B cell (primary cell): Measurements from ENCODE around the gene NME2. TPM values are rescaled to one million over a fixed set of nuclear protein-coding genes. Genes with fewer than 3 reads are reported as not detected.

Source experiments
- ATAC-seq: fragments of 200-7000 bp; cut with Tn5 transposase; one replicate; pipeline ENCODE4 v1.10.0; 2021; ENCODE audit warnings: low read depth, mild to moderate bottlenecking, moderate number of reproducible peaks, moderate library complexity
- CTCF ChIA-PET: fragments of 350-600 bp; sonication (Branson Sonifier 250); formaldehyde crosslinking; loops from one replicate; lab custom pipeline; 2021; ENCODE audit warnings: antibody characterized with exemption, inconsistent platforms; lab: Charles Lee
- POLR2A ChIA-PET: fragments of 350-600 bp; sonication (Branson Sonifier 250); formaldehyde crosslinking; loops from one replicate; lab custom pipeline; 2021; ENCODE audit warnings: antibody characterized with exemption; lab: Charles Lee
- DNase-seq: peaks from one replicate; pipeline ENCODE4 v3.0.0; 2013
- H2AFZ ChIP-seq: 2 replicates; pipeline ENCODE4 v1.6.1; 2012; ENCODE audit warnings: mild to moderate bottlenecking, low read depth, low read length; ENCODE audit not compliant: insufficient read depth, poor library complexity, severe bottlenecking
- H3K27ac ChIP-seq, 2 donors: 1 replicate in 1 of 2; 2 replicates in 1 of 2; pipeline ENCODE4 v1.5.1; 2012 to 2013; ENCODE audit warnings: low read length in 2 of 2, mild to moderate bottlenecking in 2 of 2, moderate library complexity in 1 of 2
- H3K27me3 ChIP-seq, 4 experiments: fragments of 200-600 bp in 1 of 4; sonication (generic) in 1 of 4; replicated peaks in 1 of 4; 1 replicate in 2 of 4; 2 replicates in 2 of 4; pipeline versions ENCODE4 v1.6.1 to v1.7.0; 2013 to 2016; ENCODE audit warnings: low read length in 3 of 4, mild to moderate bottlenecking in 2 of 4, mixed read lengths in 1 of 4, moderate library complexity in 1 of 4; ENCODE audit not compliant: insufficient read depth in 4 of 4, control insufficient read depth in 3 of 4; ENCODE audit errors: control extremely low read depth in 1 of 4
- H3K36me3 ChIP-seq, 2 experiments: replicated peaks in 1 of 2; 1 replicate in 1 of 2; 2 replicates in 1 of 2; pipeline versions ENCODE4 v1.6.1 to v1.7.1; 2013; ENCODE audit warnings: low read length in 1 of 2; ENCODE audit not compliant: insufficient read depth in 2 of 2, control insufficient read depth in 1 of 2; ENCODE audit errors: control extremely low read depth in 1 of 2, extremely low read depth in 1 of 2
- H3K4me1 ChIP-seq, 2 donors: fragments of 200-600 bp in 1 of 2; sonication (generic) in 1 of 2; 1 replicate in 1 of 2; 2 replicates in 1 of 2; pipeline versions ENCODE4 v1.5.1 to v1.6.1; 2013 to 2017; ENCODE audit warnings: low read length in 2 of 2; ENCODE audit not compliant: control insufficient read depth in 2 of 2, insufficient read depth in 2 of 2
- H3K4me2 ChIP-seq: replicated peaks from 2 replicates; pipeline ENCODE3; 2012; ENCODE audit warnings: mild to moderate bottlenecking, low read depth, low read length; ENCODE audit not compliant: poor library complexity, severe bottlenecking
- H3K4me3 ChIP-seq, 5 experiments: fragments of 200-600 bp in 1 of 5; sonication (generic) in 1 of 5; 1 replicate in 3 of 5; 2 replicates in 2 of 5; pipeline versions ENCODE4 v1.5.1 to v1.7.0; 2011 to 2016; ENCODE audit warnings: low read length in 4 of 5, mild to moderate bottlenecking in 4 of 5, low read depth in 2 of 5, control low read depth in 1 of 5, moderate library complexity in 1 of 5; ENCODE audit not compliant: insufficient read depth in 1 of 5; ENCODE audit errors: control extremely low read depth in 1 of 5, extremely low read depth in 1 of 5
- H3K79me2 ChIP-seq: fragments of 200-600 bp; sonication (generic); one replicate; pipeline ENCODE4 v1.6.0; 2016; ENCODE audit warnings: low read length; ENCODE audit not compliant: control insufficient read depth, insufficient read depth
- H3K9ac ChIP-seq: fragments of 200-600 bp; sonication (generic); 2 replicates; pipeline ENCODE4 v1.6.1; 2017; ENCODE audit warnings: mild to moderate bottlenecking, low read length, moderate library complexity
- H3K9me3 ChIP-seq, 3 donors: one replicate each; pipeline versions ENCODE4 v1.6.1 to v1.7.1; 2013; ENCODE audit warnings: low read length in 2 of 3; ENCODE audit not compliant: control insufficient read depth in 2 of 3, insufficient read depth in 1 of 3; ENCODE audit errors: control extremely low read depth in 1 of 3
- H4K20me1 ChIP-seq: 2 replicates; pipeline ENCODE4 v1.6.0; 2012; ENCODE audit warnings: mild to moderate bottlenecking, low read length; ENCODE audit not compliant: insufficient read depth, control insufficient read depth, poor library complexity, severe bottlenecking
- H3K27ac Mint-ChIP-seq: one replicate; pipeline ENCODE4 v1.8.0; 2021; ENCODE audit warnings: mixed read lengths
- H3K27me3 Mint-ChIP-seq: one replicate; pipeline ENCODE4 v1.8.0; 2021; ENCODE audit warnings: mixed read lengths
- H3K4me1 Mint-ChIP-seq: one replicate; pipeline ENCODE4 v1.8.0; 2021; ENCODE audit warnings: mixed read lengths
- H3K4me3 Mint-ChIP-seq: one replicate; pipeline ENCODE4 v1.8.0; 2021; ENCODE audit warnings: mixed read lengths
- H3K9me3 Mint-ChIP-seq: one replicate; pipeline ENCODE4 v1.8.0; 2022; ENCODE audit warnings: mixed read lengths; ENCODE audit not compliant: insufficient read depth
- EZH2 ChIP-seq: IDR thresholded peaks from 2 replicates; pipeline ENCODE4 v1.6.1; 2012; ENCODE audit warnings: borderline replicate concordance, low read depth, mild to moderate bottlenecking, moderate library complexity, low read length; ENCODE audit not compliant: insufficient read depth, poor library complexity, severe bottlenecking
- WGBS: methylation state at CpG from one replicate; pipeline ENCODE4 v1.1.5; 2013; ENCODE audit warnings: missing lambda C conversion rate; ENCODE audit not compliant: insufficient coverage; 5-methylcytosine and 5-hydroxymethylcytosine counted together
- intact Hi-C: fragments of 100-400 bp; cut with micrococcal nuclease; formaldehyde crosslinking; loops from one replicate; pipeline ENCODE4 v1.10.0; 2022
- polyA plus RNA-seq: library from polyadenylated mRNA; depleted of rRNA; stranded (reverse); fragments of >200 nt; gene quantifications from 2 replicates; pipeline ENCODE4 v1.2.3, GENCODE V29; 2012
- total RNA-seq, 2 donors: library from RNA; stranded (reverse); fragments of 120-200 nt in 1 of 2; gene quantifications; 1 replicate in 1 of 2; 2 replicates in 1 of 2; pipeline versions ENCODE4 v1.2.3 to v1.2.4, GENCODE V29; 2013 to 2022
- TF ChIP-seq, protein P1 (sequence below): fragments of 200-600 bp; IDR thresholded peaks from one replicate; pipeline ENCODE4 v1.8.0; 2022; ENCODE audit warnings: antibody characterized with exemption, mild to moderate bottlenecking

Gene NME2
- total and polyA plus RNA-seq, 2 donors (not counting 1 experiment from before 2014, with no cell fraction given): 154 to 166 TPM

DNA sequence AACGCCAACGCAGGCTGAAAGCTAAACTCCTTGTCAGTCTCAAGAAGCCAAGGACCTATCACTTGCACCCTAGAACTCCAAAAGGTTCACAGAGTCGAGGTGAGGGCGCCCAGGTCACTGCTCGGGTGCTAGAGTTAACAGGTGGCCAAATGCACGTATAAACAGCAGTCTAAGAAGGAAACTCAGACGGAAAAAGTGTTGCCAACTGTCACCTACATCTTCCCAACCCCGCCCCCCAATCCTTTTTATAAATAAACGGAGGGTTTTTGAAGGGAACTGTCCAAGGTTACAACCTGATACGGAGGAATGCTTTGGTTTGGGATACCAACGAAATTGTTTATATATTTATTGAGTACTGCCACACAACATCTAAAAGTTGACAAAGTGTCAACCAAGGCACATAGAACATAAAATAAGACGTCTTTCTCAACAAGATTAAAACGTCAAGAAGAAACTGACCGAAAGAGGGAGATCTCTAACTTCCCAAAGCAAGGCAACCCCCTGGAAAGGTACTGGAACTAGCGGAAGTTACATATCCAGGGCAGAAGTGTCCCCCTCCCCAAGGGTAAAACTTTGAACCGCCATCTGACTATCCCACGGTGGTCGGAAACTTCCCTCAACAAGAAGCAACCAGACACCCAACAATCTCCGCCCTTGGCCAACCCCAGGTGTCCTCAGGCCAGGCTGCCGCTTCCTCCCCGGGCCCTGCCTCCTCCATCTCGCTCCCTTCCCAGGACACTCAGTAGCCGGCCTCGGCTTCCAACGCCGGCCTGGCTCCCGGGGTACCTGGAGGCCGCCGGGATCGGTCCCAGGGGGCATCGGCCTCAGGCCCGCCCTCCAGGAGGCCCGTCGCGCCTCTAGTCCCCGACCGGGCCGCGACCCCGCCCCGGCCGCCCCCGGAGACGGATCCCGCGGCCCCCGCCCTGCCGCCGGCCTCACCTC lies 46.5 kb upstream of the NME2 start:
- TF ChIP-seq EZH2: no peak
- TF ChIP-seq, protein P1, sequence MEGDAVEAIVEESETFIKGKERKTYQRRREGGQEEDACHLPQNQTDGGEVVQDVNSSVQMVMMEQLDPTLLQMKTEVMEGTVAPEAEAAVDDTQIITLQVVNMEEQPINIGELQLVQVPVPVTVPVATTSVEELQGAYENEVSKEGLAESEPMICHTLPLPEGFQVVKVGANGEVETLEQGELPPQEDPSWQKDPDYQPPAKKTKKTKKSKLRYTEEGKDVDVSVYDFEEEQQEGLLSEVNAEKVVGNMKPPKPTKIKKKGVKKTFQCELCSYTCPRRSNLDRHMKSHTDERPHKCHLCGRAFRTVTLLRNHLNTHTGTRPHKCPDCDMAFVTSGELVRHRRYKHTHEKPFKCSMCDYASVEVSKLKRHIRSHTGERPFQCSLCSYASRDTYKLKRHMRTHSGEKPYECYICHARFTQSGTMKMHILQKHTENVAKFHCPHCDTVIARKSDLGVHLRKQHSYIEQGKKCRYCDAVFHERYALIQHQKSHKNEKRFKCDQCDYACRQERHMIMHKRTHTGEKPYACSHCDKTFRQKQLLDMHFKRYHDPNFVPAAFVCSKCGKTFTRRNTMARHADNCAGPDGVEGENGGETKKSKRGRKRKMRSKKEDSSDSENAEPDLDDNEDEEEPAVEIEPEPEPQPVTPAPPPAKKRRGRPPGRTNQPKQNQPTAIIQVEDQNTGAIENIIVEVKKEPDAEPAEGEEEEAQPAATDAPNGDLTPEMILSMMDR: no peak
- Histone ChIP-seq H3K4me3 (peak overlapping the region; percentile 74 to 98 (median 89)), H3K9me3 (no peaks in the 10 kb centered on the region), H3K4me2 (peak overlapping the region; percentile 91), H3K79me2 (peaks cover 58% of the 10 kb centered on the region), H3K27me3 (no peaks in the 10 kb centered on the region), H3K36me3 (no peaks in the 10 kb centered on the region), H2AFZ (peak overlapping the region; percentile 89), H3K9ac (peak overlapping the region; percentile 98), H4K20me1 (peaks cover 26% of the 10 kb centered on the region), H3K4me1 (peaks cover 33 to 35% of the 10 kb centered on the region in 2 donors), H3K27ac (peak overlapping the region; percentile 90 to 93)
- ChIA-PET POLR2A (interaction anchor here (0.7 to 1.7 kb wide), 5 partner anchors 9 to 253 kb away, joined by 3 to 10 read pairs (median 4); partner anchors contain the start of genes NME1, NME2 and TOB1), CTCF (interaction anchor here (0.7 to 2.6 kb wide), 3 partner anchors 34 to 221 kb away, joined by 3 to 10 read pairs (median 4); partner anchors contain the start of gene NME1)
- Mint-ChIP-seq H3K4me3 (peak overlapping the region; percentile 96), H3K27ac (peak overlapping the region; percentile 95), H3K4me1 (peaks cover 54% of the 10 kb centered on the region), H3K27me3 (no peaks in the 10 kb centered on the region), H3K9me3 (no peaks in the 10 kb centered on the region)
- intact Hi-C loops: loop anchor here (1.0 to 5.0 kb wide), 4 partner anchors 34 to 252 kb away; partner anchors contain the start of genes MBTD1, NME1, NME2 and UTP18
- ATAC-seq (peak; percentile 1), DNase-seq (peak; percentile 69)
- 2% methylated on average over 43 of the region's 49 CpGs for WGBS
